ENCODE results near the gene TRPV5. TPM values are rescaled to one million over a fixed set of nuclear protein-coding genes. Genes with fewer than 3 reads are reported as not detected.

Gene TRPV5
- polyA plus RNA-seq, 1 donor = 0.15 TPM

DNA sequence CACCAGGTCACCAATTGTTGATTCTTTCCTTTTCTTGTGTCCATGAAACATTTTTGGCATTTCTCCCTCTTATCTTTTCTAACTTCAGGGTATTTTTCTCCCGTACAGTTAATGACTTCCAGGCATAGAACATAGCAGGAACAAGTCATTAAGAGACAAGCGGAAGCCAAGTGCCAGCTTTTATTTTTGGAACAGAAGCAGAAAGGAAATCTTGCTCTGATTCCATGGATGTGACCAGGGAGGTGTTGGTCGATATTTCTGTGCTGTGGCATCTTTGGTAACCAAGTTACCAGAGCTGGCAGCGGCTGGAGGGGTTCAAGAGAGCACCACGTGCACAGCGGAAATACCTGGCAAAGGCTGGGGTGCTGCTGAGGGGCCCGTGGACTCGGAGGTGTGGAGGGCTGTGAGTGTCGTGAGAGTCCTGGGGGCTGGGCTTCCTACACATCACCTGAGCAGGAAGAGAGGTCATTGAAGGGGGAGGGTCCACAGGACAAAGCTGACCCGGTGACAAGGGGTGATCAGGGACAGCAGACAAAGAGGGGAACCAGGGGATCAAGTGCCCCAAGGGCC is 7.5 kb upstream of the TRPV5 start:
- no peak for DNase-seq (ENCODE audit: low read depth)

DNA sequence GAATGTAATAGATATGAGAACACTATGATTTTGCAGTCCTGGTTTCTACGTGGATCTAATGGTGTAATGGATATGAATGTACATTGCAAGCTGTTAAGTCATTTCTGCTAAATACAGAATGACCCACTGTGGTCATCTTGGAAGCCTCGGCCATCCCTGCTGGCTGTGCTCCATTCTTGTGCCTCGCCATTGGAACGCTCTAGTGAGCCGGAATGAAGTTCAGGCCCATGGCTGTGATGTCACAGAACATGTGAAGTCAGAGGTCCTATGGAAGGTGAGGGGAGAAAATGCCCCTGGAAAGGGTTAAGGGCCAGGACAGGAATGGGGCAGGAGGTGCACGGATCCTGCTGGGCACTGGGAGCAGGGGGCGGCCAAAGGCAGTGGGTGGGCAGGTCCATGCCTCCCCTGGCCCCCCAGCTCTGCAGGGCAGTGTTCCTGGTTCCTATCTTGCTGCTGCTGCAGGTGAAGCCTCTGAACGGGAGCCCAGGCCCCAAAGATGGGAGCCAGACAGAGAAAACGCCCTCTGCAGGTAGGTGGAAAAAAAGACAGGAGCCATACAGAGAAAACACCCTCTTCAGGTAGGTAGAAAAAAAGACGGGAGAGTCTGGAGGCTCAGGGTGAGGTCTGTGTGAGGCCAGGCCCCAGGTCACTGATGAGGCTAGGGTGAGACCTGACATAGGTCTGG is 5.8 kb upstream of the TRPV5 start, which contains the start of gene LLCFC1:
TSS of gene LLCFC1 (plus strand) at position 259 of the 685 bp plus-strand sequence. CDS start at position 397, 138 bp downstream.
- DNase-seq (ENCODE audit: low read depth) = no peak

DNA sequence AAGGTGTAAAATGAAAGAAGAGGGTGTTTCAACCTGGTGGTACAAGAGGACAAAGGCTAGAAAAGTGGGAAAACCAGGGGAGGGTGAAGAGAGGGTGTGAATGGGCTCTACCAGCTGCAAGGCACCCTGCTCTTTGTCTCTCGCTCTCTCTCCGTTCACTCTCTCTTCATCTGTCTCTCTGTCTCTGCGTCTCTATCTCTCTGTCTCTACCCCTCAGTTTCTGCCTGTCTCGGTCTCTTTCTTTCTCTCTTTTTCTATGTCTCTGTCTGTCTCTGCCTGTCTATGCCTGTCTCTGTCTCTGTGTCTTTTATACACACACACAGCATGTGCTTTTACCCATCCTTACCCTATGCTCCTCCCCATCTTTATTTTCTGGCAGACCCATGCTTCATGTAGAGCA is 5.1 kb upstream of the TRPV5 start:
- no peak for DNase-seq (ENCODE audit: low read depth)

DNA sequence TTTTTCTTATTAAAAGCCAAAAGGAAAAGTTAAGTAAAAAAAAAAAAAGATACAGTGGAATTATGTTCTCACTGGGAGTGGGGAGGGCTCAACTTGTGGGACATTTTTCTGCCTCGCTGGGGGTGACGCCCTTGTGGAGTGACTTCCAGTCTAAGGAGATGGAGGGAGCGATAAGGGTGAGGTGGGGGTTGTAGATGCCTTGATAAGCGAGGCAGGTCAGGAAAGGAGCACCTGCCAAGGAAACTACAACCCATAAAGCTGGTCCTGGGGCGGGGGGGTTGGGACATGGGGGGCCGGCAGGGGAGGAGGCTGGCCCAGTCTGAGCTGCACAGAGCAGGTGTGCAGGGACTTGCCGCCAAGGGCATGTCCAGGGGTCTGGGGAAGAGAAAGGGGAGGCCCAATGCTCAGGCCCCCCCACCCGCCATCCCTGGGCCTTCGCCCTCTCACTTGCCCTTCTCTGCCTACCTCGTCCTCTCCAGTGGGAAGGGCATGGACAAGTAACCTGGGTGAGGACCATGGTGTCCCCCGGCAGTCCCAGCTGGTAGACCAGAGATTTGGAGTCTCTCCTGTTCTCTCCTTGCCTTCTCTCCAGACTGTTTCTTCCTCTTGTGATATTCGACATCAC is 2.5 kb upstream of the TRPV5 start:
- DNase-seq (ENCODE audit: low read depth) = no peak

DNA sequence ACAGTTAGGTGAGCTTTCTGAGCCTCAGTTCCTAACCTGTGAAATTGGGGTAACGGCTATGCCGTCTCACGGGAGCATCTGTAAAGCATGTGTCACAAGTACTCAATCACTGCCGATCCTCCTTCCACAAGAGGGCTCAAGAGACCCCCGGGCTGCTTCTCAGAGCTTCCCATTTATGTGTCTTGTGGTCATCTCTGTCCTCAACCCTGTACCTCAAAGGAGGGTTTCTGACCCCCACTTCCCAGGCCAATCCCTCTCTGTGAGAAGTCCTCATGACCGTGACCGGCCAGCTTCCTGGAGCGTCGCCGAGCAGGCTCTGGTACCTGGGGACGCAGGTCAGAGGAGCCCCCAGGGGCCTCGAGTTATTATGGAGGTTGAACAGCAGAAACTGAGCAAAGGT is 510 bp upstream of the TRPV5 start:
- DNase-seq (ENCODE audit: low read depth) = no peak

DNA sequence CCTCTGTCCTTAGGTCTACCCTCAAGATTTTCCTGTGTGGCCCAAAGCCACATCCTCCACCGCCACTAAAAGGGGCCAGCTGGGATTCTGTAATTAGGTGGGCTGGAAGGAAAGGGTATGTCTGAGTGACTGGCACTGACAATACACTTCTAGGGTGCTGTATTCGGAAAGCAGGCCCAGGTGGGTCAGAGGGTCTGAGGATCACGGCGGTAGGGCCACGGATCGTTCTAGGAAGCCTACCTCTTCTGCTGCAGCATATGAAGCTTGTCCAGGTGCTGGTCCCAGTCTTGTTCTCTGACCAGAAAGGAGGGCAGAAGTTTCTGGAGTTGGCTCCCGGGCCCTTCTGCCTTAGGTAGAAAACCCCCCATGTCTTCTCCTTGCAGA is 462 bp downstream of the TRPV5 start:
- no peak for DNase-seq (ENCODE audit: low read depth)

DNA sequence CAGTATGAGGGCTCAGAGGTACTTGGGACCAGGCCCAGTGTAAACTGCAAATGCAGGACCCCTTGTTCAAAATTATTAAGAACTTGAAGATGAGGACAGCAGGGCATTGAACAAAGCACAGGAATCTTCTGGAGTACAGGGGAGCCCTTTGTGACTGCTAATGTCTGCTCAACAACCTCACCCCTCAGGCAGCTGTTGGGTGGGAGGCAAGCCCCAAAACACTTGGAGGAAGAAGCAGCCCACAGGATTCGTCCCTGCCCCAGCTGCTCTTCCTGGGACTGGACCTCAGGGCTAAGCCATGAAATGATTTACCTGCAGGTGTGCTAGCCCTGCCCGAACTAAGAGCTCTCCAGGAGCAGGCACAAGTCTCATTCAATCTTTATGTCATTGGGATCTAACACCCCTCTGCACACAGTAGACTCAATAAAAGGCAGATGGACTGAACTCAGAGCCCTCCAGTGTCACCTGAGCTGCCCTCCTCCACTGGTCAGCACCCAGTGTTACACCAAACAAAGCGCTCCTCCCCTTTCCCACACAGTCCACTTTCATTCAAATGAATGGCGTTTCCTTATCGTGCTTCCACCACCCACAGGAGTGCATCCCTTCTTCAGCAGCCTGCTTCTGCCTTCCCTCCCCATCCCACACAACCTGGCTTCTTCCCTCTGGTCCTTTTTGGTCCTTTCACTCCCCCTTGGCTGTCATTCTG is 1.0 kb downstream of the TRPV5 start:
- DNase-seq (ENCODE audit: low read depth) = no peak

DNA sequence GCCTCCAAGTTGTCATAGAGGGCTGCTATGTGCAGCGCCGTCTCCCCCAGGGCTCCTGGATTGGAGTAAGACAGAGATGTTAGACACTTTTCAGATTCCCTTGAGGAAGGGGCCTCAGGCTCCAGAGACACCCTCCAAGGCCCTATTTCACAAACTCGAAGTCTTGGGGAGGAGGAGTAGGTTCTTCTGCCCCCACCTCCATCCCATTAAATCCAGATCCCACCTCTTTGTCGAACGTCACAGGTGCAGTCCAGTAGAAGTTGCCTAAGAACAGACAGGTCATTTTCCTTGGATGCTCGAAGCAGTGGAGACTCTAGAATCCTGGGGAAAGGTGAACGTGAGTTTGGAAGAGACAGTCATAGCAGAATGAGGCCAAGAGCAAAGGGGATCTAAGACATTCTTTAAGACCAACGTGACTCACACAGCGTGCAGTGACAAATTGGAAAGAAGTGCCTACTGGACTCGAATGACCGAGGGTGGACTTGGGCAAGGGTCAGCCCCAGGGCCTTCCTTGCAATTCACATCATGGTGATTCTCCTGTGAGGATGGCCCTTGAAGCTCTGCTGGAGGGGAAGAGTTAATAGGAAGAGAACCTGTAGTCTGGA is 3.3 kb downstream of the TRPV5 start:
- no peak for DNase-seq (ENCODE audit: low read depth)

DNA sequence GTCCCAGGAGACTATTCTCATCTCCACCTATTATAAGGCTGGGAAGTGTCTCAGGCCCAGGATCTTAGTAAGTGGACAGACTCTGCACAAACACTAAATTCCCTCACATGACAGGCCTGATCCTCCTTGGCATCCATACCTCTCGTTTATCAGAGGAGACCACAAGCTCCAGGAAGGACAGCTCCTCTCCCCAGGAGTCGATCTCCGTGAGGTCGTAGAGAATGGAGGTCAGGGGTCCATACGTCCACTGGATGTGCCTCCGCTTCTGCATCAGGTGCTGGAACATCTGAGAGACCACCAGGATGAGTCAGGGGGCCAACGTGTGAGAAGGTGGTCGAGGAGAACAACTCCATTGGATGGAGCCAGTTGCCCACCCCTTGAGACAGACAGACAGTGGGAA is 5.6 kb downstream of the TRPV5 start:
- DNase-seq (ENCODE audit: low read depth) = no peak

DNA sequence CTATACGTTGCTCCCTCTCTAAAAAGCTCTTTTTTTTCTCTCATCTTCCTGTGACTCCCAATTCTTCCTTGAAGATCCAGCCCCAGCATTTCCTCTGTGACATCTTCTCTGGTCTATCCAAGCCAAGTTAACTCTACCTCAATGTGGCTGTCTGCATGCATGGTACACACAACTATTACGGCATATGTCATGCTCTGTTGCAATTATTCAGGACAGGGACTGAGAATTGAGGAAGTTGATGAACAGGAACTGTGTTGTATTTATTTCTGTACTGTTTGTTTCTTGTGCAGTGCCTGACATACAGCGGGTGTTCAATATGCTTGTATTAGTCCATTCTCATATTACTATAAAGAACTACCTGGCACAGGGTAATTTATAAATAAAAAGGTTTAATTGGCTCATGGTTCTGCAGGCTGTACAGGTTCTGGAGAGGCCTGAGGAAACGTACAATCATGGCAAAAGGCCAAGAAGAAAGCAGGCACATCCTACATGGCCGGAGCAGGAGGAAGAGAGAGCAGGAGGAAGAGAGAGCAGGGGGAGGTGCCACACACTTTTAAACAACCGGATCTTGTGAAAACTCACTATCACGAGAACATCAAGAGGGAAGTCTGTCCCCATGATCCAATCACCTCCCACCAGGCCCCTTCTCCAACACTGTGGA is 6.3 kb downstream of the TRPV5 start:
- no peak for DNase-seq (ENCODE audit: low read depth)

DNA sequence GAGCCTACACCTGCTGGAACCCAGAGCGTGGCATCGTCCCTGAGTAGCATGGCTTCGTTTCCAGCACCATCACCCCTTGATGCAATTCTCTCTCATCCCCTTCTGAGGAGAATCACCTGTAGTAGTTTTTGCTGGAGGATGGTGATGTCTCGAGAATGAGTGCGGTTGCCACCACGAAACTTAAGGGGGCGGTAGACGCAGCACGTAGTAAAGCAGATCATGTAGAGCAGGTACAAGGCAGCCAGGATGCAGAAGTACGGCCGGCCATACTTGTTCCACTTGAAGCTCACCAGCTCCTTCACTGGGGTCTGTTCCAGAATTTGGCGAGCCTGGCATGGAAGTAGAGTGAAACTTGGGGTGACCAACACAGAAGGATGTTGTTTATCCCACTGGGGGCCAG is 8.1 kb downstream of the TRPV5 start:
- no peak for DNase-seq (ENCODE audit: low read depth)

DNA sequence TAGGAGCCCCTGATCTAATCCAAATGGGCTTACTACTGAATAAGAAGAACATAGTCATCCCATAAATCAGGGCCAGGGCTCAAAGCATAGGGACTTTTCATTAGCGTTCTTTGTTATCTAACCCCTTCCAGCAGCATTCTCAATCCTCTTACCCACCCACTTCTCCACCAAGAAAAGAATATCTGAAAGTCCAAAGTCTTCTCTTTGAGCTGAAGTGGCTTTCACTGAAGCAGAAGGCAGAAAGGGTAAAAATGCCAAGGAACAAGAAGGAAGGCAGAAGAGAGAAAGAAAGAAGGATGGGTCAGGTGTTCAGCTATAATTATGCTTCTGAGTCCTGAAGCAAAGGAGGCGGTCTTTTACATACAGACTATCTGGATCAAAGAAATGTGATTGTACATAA is 10.2 kb downstream of the TRPV5 start:
- DNase-seq (ENCODE audit: low read depth) = no peak

DNA sequence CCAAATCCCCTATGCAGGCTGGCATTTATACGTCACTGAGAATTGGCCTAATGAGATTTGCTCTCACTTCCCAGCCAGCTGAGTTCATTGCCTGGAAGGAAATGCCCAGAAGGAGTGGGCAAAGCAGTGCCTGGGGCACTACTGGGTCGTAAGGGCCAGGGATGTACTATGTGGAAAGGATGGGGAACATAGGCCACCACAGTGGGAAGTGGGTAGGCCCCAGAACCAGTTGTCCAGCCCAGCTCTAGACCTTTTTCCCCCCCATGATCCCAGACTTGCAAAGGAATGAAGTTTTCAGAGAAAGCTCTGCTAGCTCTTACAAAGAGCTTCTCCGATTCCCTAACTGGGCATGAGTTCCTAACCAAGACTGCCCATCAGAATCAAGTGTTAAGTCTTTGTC is 13.9 kb downstream of the TRPV5 start:
- no peak for DNase-seq (ENCODE audit: low read depth)

DNA sequence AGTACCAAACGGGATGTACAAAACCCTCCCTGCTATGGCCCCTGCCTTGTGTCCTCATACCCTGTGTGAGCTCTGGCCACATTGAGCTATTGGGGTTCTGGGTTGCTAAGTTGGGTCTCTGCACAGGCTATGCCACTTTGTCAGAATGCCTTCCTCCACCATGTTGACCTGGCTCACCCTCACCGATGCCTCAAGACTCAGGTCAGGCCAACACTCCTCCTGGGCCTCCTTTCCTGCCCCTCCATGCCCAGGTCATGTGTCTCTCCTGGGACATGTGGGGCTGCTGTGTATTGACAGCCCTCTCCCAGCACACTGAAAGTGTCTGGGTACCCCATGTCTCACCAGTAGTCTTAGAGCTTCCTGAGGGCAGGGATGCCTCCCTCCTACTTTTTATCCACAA is 14.6 kb downstream of the TRPV5 start:
- DNase-seq (ENCODE audit: low read depth) = no peak

DNA sequence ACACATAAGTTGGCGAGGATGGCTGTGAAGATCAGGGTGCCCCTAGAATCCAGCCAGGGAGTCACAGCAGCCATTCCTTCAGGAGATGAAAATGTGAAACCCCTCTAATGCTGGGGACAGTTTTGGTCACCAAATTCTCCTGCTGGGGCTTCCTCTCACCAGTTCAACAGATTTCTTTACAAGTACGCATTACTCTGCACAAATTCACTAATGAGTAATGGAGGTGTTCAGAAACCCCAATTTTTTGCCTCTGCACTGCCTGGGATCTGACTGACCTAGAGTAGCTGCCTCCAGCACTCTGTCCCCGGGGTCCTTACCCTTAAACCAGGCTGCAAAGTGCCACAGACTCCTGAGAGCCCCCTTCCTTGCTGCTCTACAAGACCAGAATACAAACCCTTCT is 16.1 kb downstream of the TRPV5 start:
- DNase-seq (ENCODE audit: low read depth) = no peak

DNA sequence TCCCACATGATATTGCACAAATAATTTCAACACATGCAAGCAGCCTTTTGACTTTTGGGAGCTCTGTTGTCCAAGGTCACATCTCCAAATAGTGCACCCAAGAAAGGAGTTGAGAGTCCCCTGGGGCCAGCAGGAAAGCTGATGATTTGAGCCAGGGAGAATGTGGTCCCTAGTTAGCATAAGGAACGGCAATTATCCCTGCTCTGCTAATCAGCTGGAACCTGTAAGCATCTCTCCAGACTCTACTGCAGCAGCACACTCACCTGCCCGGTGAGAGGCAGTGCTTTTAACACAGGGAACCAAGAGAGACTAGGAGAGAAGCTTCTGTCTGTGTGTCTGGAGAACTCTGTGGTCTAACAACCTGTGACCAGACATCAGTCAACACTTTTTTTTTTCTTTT is 17.0 kb downstream of the TRPV5 start:
- no peak for DNase-seq (ENCODE audit: low read depth)

DNA sequence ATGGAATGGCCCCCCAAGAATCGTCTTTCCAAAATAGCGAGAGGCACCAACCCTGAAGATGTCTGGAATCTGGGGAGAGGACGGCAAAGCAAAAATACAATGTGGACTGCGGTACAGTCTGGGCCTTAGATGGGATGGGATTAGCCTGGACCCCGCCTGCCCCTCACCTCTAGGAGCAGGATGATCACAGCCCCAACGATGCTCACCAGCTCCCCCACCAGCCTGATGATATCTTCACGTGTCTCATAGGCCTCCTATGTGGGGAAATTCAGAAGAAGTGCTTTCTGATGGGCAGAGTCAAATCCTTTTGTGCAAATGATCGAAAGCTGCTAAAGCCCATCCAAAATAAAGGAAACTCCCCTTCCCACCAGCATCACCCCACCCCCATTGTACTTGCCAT is 18.2 kb downstream of the TRPV5 start:
- no peak for DNase-seq (ENCODE audit: low read depth)

DNA sequence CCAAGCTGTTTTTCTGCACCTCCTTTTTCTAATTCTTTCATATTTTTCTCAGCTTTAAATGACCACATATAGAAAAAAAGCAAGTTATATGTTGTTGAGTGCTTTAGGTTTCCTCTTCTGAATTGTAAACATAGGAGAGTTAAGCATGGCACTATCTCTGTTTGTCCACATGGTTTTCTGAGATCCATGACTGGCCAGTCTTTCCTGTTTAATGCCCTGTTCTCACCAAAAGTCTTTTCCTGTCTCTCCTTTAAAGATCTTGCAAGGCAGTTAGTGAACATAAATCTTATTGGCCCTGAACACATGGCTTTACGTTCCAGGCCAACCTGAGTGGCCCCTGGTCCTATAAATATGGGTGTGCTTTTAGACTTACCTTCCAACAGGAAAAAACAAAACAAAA is 19.4 kb downstream of the TRPV5 start:
- no peak for DNase-seq (ENCODE audit: low read depth)

DNA sequence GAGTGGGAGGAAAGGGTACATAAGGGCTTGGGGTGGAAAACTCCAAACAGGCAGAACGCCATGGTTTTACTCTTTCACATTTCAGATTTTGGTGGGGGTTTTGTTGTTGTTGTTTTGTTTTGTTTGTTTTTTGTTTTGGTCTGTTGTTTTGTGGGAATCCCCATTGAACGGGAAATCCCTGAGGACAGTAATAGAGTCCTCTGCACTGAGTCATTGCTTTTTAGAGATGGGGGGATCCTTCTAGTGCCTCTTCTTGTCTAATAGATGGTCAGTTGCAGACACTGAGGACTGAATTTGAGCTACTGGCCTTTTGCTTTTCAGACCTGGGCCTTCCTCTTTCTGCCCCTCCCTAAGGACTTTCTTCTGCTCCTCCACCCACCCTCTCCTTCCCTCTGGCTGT is 20.0 kb downstream of the TRPV5 start:
- DNase-seq (ENCODE audit: low read depth) = no peak

DNA sequence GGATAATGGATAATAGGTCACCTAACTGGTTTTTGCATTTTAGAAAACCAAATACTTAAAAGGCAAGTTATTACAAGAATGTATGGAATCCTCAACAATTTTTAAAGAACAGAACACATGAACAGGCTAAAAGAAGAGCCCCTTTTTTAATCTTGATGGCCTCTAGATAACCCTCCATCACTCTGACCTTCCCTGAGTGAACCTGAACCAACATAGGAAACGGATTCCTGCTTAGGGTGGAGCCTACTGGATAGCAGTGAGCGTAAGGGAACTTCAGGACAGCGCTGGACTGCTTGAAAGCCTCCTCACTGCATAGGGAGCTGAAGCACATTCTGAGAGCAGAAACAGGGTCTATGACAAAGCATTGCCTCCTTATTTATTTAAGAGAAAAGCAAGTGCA is 20.5 kb downstream of the TRPV5 start:
- DNase-seq (ENCODE audit: low read depth) = no peak

DNA sequence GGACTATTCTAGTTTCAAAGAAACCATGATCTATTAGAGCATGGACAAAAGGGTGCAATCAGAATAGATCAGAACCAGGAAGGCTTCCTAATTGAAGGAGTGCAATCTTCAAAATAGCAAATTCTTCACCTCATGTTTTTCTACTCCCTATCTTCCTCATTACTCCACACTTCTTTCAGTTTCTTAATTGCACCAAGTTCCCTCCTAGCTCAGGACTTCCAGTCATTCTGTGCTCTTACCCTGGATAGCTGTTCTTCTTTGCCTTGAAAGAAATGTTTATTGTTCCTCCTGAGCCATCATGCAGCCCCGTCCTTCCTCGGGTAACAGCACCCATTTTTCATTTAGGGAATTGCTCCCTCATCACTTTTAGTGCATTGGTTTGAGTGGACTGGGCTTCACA is 23.1 kb downstream of the TRPV5 start:
- no peak for DNase-seq (ENCODE audit: low read depth)

DNA sequence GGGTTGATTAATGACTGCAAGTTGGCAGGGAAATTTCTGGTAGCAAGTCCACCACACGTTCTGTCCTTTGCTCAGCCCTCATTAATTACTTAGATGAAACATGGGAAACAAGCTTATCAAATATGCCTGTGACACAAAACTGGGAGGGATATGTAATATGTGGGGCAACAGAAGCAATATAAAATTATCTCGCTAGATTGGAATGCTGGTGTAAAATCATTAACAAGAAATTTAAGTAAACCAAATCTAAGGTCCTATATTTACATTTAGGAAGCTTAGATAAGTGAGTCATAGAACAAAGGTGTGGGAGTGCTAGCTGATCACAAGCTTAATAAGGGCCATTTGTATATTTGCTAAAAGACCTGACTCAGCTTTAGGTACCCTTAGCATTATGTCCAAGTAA is 23.5 kb downstream of the TRPV5 start:
- DNase-seq (ENCODE audit: low read depth) = no peak

All from forelimb muscle (tissue), 1 donor.